ENCODE results near the gene IBTK.
"Not testable (repeated sequence)": the region's sequence is repeated elsewhere in the genome, so short reads cannot be mapped to it uniquely, and the experiment has no call there.

Gene IBTK

DNA sequence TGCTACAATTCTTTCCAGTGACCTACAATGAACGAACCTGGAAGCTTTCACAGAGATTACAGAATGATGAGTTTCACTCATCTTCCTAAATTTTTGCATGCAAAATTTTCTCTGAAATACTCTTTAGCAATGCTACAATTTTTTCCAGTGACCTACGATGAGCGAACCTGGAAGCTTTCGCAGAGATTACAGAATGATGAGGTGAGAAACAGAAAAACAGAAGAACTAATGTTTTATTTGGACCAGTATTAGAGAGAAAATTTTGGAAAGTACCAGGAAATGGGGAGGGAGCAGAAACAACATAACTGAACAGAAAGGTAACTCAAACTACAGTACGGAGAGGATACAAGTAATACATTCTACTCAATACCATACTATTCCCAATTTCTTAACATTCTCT is 75.0 kb downstream of the IBTK start:
- H3K4me3 ChIP-seq (ENCODE audit: low read depth, low read length), result no peak overlapping the region
- TF ChIP-seq, protein P1, sequence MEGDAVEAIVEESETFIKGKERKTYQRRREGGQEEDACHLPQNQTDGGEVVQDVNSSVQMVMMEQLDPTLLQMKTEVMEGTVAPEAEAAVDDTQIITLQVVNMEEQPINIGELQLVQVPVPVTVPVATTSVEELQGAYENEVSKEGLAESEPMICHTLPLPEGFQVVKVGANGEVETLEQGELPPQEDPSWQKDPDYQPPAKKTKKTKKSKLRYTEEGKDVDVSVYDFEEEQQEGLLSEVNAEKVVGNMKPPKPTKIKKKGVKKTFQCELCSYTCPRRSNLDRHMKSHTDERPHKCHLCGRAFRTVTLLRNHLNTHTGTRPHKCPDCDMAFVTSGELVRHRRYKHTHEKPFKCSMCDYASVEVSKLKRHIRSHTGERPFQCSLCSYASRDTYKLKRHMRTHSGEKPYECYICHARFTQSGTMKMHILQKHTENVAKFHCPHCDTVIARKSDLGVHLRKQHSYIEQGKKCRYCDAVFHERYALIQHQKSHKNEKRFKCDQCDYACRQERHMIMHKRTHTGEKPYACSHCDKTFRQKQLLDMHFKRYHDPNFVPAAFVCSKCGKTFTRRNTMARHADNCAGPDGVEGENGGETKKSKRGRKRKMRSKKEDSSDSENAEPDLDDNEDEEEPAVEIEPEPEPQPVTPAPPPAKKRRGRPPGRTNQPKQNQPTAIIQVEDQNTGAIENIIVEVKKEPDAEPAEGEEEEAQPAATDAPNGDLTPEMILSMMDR (IDR thresholded peaks at IDR 0.05; ENCODE audit: low read depth, low read length, missing control alignments), result no peak
- DNase-seq (ENCODE audit: low read depth), result no peak
- in situ Hi-C loops (cut with HindIII; ENCODE audit: low sequenced_read_pairs), result no loop called here

DNA sequence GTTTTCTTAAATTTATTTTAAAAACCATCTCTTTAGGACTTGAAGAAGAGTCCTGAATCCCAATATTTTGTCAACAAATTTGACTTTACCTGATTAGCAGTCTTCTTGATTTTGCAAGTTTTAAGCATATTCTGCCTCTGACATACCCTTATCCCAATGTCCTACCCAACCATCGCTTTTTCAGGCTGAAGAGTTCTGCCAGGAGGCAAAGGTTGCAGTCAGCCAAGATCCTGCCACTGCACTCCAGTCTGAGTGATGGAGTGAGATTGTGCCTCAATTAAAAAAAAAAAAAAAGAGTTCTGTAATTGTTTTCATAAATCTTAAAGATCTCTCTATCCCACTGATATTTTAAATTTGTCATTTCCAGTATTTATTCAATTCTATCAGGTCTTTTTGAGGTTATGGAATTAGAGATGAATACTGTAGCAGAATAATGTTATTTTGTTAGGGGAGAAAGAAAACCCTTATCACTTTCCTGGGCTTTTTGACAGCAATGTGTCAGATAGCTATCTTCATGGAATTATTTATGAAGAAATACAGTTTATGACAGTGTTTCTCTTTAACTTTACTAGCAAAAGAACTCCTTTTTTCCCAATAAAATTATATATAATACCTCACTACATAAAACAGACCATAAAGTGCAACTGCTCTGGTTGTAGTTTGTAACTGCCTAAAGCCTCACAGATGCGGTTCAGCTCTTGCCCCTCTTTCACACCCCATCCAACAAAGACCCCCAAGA is 78.2 kb downstream of the IBTK start:
- TF ChIP-seq, protein P1 (IDR thresholded peaks at IDR 0.05; ENCODE audit: low read depth, low read length, missing control alignments), result no peak
- DNase-seq (ENCODE audit: low read depth), result no peak
- H3K4me3 ChIP-seq (ENCODE audit: low read depth, low read length), result no peak overlapping the region
- in situ Hi-C loops (cut with HindIII; ENCODE audit: low sequenced_read_pairs), result no loop called here

DNA sequence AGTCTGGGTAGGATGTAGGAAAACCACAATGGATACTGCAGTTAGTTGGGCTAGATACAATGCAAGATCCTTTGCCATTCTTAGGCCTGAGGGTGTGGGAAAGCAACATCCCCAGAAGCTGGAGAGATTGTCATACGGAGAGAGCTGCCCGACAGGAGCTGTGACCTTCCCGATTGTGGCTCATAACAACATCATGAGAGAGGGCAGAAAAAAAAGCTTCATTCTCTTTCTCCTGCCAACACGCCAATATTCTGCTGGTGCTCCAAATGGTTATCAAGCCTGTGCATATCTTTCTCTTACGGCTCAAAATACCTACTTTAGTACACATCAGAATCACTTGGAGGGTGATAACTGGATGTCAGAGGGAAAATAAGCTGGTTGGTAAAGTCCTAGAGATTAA is 81.1 kb downstream of the IBTK start:
- H3K4me3 ChIP-seq (ENCODE audit: low read depth, low read length), result no peak overlapping the region
- no peak for DNase-seq (ENCODE audit: low read depth)
- in situ Hi-C loops (cut with HindIII; ENCODE audit: low sequenced_read_pairs), result no loop called here
- TF ChIP-seq, protein P1 (IDR thresholded peaks at IDR 0.05; ENCODE audit: low read depth, low read length, missing control alignments), result no peak

DNA sequence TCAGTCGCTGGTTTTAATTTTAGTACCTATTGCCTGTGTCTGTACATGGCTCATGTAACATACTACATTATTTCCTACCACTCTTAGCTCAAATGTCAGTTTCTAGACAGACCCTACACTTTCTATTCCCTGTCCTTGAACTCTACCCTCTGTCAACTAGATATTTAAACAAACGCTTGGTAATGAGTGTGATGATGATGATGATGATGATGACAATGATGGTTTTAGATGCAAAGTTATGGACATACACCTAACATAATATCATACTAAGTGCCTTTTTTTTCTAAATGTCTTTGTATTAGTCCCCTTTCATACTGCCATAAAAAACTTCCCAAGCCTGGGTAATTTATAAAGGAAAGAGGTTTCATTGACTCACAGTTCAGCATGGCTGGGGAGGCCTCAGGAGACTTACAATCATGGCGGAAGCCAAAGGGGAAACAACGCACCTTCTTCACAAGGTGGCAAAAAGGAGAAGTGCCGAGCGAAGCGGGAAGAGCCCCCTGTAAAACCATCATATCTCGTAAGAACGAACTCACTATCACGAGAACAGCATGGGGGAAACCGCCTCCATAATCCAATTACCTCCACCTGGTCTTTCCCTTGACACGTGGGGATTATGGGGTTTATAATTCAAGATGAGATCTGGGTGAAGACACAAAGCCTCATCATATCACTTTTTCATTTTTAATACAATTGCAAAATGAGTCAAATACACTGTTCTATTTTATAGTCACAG is 87.1 kb downstream of the IBTK start:
- no peak overlapping the region for H3K4me3 ChIP-seq (ENCODE audit: low read depth, low read length)
- TF ChIP-seq, protein P1 (IDR thresholded peaks at IDR 0.05; ENCODE audit: low read depth, low read length, missing control alignments), result no peak
- in situ Hi-C loops (cut with HindIII; ENCODE audit: low sequenced_read_pairs), result no loop called here
- no peak for DNase-seq (ENCODE audit: low read depth)

DNA sequence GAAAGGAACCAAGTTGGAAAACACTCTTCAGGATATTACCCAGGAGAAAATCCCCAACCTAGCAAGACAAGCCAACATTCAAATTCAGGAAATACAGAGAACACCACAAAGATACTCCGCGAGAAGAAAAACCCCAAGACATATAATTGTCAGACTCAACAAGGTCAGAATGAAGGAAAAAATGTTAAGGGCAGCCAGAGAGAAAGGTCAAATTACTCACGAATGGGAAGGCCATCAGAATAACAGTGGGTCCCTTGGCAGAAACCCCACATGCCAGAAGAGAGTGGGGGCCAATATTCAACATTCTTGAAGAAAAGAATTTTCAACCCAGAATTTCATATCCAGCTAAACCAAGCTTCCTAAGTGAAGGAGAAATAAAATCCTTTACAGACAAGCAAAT is 94.8 kb downstream of the IBTK start:
- DNase-seq (ENCODE audit: low read depth); H3K4me3 ChIP-seq (ENCODE audit: low read depth, low read length); in situ Hi-C loops (cut with HindIII; ENCODE audit: low sequenced_read_pairs): not testable (repeated sequence)

DNA sequence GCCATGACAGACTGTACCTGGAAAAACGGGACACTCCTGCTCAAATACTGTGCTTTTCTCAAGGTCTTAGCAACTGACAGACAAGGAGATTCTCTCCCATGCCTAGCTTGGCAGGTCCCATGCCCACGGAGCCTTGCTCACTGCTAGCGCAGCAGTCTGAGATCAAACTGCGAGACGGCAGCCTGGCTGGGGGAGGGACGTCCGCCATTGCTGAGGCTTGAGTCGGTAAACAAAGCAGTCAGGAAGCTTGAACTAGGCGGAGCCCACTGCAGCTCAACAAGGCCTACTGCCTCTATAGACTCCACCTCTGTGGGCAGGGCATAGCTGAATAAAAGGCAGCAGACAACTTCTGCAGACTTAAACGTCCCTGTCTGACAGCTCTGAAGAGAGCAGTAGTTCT is 96.4 kb downstream of the IBTK start:
- H3K4me3 ChIP-seq (ENCODE audit: low read depth, low read length); in situ Hi-C loops (cut with HindIII; ENCODE audit: low sequenced_read_pairs); DNase-seq (ENCODE audit: low read depth): not testable (repeated sequence)

DNA sequence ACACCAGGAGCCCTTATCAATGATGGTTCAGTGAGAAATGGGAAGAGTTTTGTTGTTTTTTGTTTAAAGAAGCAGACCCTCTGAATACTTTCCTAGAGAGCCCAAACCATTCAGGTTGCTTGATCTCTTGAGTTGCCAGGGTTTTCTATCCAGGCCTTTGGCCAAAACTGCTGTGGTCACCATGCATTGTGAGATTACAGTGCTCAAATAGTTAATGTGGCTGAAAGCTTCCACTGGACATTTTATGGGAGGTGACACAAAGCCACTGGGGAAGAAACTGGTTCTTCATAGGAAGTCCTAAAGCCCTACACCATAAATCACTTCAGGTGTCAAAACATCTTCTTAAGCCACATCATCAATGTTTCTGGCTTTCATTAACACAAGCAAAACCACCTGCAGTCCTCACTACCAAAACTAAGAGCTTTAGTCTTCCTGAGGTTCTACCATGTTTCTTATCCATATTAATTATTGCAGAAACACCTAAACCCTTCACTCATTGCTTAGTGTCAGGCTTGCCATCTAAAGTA is 101.6 kb downstream of the IBTK start:
- in situ Hi-C loops (cut with HindIII; ENCODE audit: low sequenced_read_pairs), result no loop called here
- no peak overlapping the region for H3K4me3 ChIP-seq (ENCODE audit: low read depth, low read length)
- peak; percentile 23 for DNase-seq (ENCODE audit: low read depth)
- TF ChIP-seq, protein P1 (IDR thresholded peaks at IDR 0.05; ENCODE audit: low read depth, low read length, missing control alignments), result no peak
